Psoas muscle (tissue), 8 donors: Measurements from ENCODE around the gene TCF12. TPM values are rescaled to one million over a fixed set of nuclear protein-coding genes. Genes with fewer than 3 reads are reported as not detected.

ENCODE experiments used
- ATAC-seq, 4 donors: fragments of 200-7000 bp; cut with Tn5 transposase; one replicate each; pipeline ENCODE4 v1.9.1; 2020; ENCODE audit warnings: moderate library complexity in 3 of 4, mild to moderate bottlenecking in 2 of 4
- DNase-seq, 2 donors: peaks; one replicate each; pipeline ENCODE4 v3.0.0-alpha.2; 2020
- H3K27ac ChIP-seq: fragments of 200-600 bp; one replicate; pipeline ENCODE4 v1.8.0; 2022
- H3K27me3 ChIP-seq, 3 donors: fragments of 200-600 bp in 1 of 3; one replicate each; pipeline versions ENCODE4 v1.6.1 to v1.8.0; 2013 to 2022; ENCODE audit warnings: low read length in 2 of 3, mild to moderate bottlenecking in 2 of 3, moderate library complexity in 1 of 3; ENCODE audit not compliant: insufficient read depth in 3 of 3
- H3K36me3 ChIP-seq, 2 donors: fragments of 200-600 bp in 1 of 2; one replicate each; pipeline versions ENCODE4 v1.6.1 to v1.8.0; 2013 to 2022; ENCODE audit warnings: low read depth in 1 of 2, mild to moderate bottlenecking in 1 of 2, moderate library complexity in 1 of 2; ENCODE audit not compliant: insufficient read depth in 1 of 2
- H3K4me1 ChIP-seq: fragments of 200-600 bp; one replicate; pipeline ENCODE4 v1.8.0; 2022
- H3K4me3 ChIP-seq: fragments of 200-600 bp; one replicate; pipeline ENCODE4 v1.8.0; 2022; ENCODE audit warnings: mild to moderate bottlenecking
- H3K9me3 ChIP-seq: fragments of 200-600 bp; one replicate; pipeline ENCODE4 v1.8.0; 2022
- CTCF ChIP-seq: fragments of 200-600 bp; IDR thresholded peaks from one replicate; pipeline ENCODE4 v1.8.0; 2022; ENCODE audit warnings: antibody characterized with exemption
- WGBS, 3 donors: extraction: QIAGEN DNeasy Blood & Tissue Kit; methylation state at CpG; one replicate each; pipeline versions ENCODE4 v1.1.6 to v1.1.7; 2013; 5-methylcytosine and 5-hydroxymethylcytosine counted together
- intact Hi-C, 2 donors: fragments of 100-400 bp; cut with DNase I; formaldehyde crosslinking; loops; one replicate each; pipeline versions ENCODE4 v1.11.0 to v1.14.2; 2022
- polyA plus RNA-seq, 3 donors: library from polyadenylated mRNA; stranded (reverse); fragments of 200-250 nt; gene quantifications; one replicate each; pipeline ENCODE4 v1.2.3, GENCODE V29; 2013
- total RNA-seq, 4 donors: library from RNA; stranded (reverse); fragmentation: NEBNext Ultra II Directional in 2 of 4; extraction: Animal tissue kit (Norgen Biotek cat#: 25700) in 2 of 4; gene quantifications; one replicate each; pipeline versions ENCODE4 v1.2.1 to v1.2.4, GENCODE V29; 2021 to 2023
- donor health status: healthy with polysubstance abuse.
- donor health status: DM: no; HTN: no; CAD: no; lungs with moderate emphysema.
- donor health status: Bipolar disorder and iron deficiency.
- donor health status: healthy.
- donor health status: DM: yes; HTN: yes; CAD: no.
- donor health status: DM: no; HTN: no; CAD: no.
- donor health status: DM: no; HTN: no; CAD: no.
- donor health status: DM: yes; HTN: yes; CAD: no.

TCF12 gene
- total and polyA plus RNA-seq, 7 donors, result 10.5 to 53.1 (median 30.5) TPM

GRCh38 chr15:57044072-57044702 lies 125.7 kb downstream of the TCF12 start:
- 29 to 38% (median 29%) methylated on average over 5 of the region's 5 CpGs for WGBS, 3 donors
- H3K4me1 ChIP-seq, result peaks cover 41% of the 10 kb centered on the region

GRCh38 chr15:57044970-57045369 lies 126.5 kb downstream of the TCF12 start:
- Histone ChIP-seq H3K27me3 (no peaks in the 10 kb centered on the region), H3K27ac (no peak overlapping the region), H3K9me3 (no peaks in the 10 kb centered on the region), H3K4me1 (peaks cover 33% of the 10 kb centered on the region), H3K36me3 (no peaks in the 10 kb centered on the region), H3K4me3 (no peak overlapping the region)
- 43 to 54% (median 45%) methylated on average over 4 of the region's 4 CpGs for WGBS, 3 donors
- intact Hi-C loops, result loop anchor here in 1 of 2 donors (10.0 kb wide), 1 partner anchor 70 kb away; no protein-coding TSS in a partner anchor
- no peak for DNase-seq
- no peak for TF ChIP-seq CTCF
- ATAC-seq, result peak in 1 of 4 donors; percentile 40

More at GRCh38 chr15:57044072-57044702, 125.7 kb downstream of the TCF12 start:
- Histone ChIP-seq H3K9me3 (no peaks in the 10 kb centered on the region), H3K4me3 (no peak overlapping the region), H3K27me3 (no peaks in the 10 kb centered on the region), H3K36me3 (no peaks in the 10 kb centered on the region), H3K27ac (no peak overlapping the region)
- ATAC-seq (peak in 3 of 4 donors; percentile 40 to 81 (median 74)), DNase-seq (no peak)
- intact Hi-C loops, result loop anchor here in 1 of 2 donors (10.0 kb wide), 1 partner anchor 71 kb away; no protein-coding TSS in a partner anchor
- TF ChIP-seq CTCF, result no peak

GRCh38 chr15:57045741-57046382 lies 127.4 kb downstream of the TCF12 start:
- Histone ChIP-seq H3K27me3 (no peaks in the 10 kb centered on the region), H3K9me3 (no peaks in the 10 kb centered on the region), H3K36me3 (no peaks in the 10 kb centered on the region), H3K4me3 (no peak overlapping the region), H3K27ac (no peak overlapping the region), H3K4me1 (peaks cover 28% of the 10 kb centered on the region)
- 68 to 86% (median 70%) methylated on average over 5 of the region's 5 CpGs for WGBS, 3 donors
- no peak for ATAC-seq
- TF ChIP-seq CTCF, result no peak
- no peak for DNase-seq
- intact Hi-C loops, result loop anchor here in 1 of 2 donors (10.0 kb wide), 1 partner anchor 69 kb away; no protein-coding TSS in a partner anchor

- Histone ChIP-seq H3K4me3 (no peak overlapping the region), H3K27me3 (no peaks in the 10 kb centered on the region), H3K9me3 (no peaks in the 10 kb centered on the region), H3K27ac (no peak overlapping the region), H3K36me3 (no peaks in the 10 kb centered on the region), H3K4me1 (peaks cover 21% of the 10 kb centered on the region)
- ATAC-seq (peak in 1 of 4 donors; percentile 28), DNase-seq (no peak)
- WGBS, 3 donors, result 69 to 78% (median 70%) methylated on average over 6 of the region's 6 CpGs
- intact Hi-C loops, result loop anchor here in 1 of 2 donors (10.0 kb wide), 1 partner anchor 66 kb away; no protein-coding TSS in a partner anchor
- TF ChIP-seq CTCF, result no peak
Observed at GRCh38 chr15:57048930-57049549, 130.6 kb downstream of the TCF12 start.
